Measurements from ENCODE around the gene POC1B. TPM values are rescaled to one million over a fixed set of nuclear protein-coding genes. Genes with fewer than 3 reads are reported as not detected.

Gene POC1B
- polyA plus RNA-seq, 1 donor (not counting 4 experiments of a cell fraction or from before 2014, with no cell fraction given) = 16.4 TPM

- Histone ChIP-seq H3K79me2 (ENCODE audit: control insufficient read depth, insufficient read depth, low read length) (no peaks in the 10 kb centered on the region), H3K4me2 (ENCODE audit: control insufficient read depth, extremely low read depth, insufficient read depth, low read depth, low read length) (peak overlapping the region; percentile 73), H3K4me3 (ENCODE audit: control insufficient read depth in 2 of 3, extremely low read depth in 1 of 3, insufficient read depth in 2 of 3, low read depth in 1 of 3, low read length in 3 of 3) (no peak overlapping the region), H3K36me3 (ENCODE audit: control insufficient read depth in 2 of 2, extremely low read depth in 1 of 2, insufficient read depth in 2 of 2, low read length in 2 of 2) (no peaks in the 10 kb centered on the region), H4K20me1 (ENCODE audit: control insufficient read depth, extremely low read depth, insufficient read depth, low read length) (no peaks in the 10 kb centered on the region), H3K9ac (ENCODE audit: control insufficient read depth, extremely low read depth, insufficient read depth, low read length) (no peak overlapping the region), H2AFZ (ENCODE audit: control insufficient read depth, low read length) (peak overlapping the region; percentile 27), H3K27me3 (ENCODE audit: control insufficient read depth, extremely low read depth, insufficient read depth, low read length) (no peaks in the 10 kb centered on the region), H3K4me1 (ENCODE audit: control insufficient read depth, extremely low read depth, insufficient read depth, low read length) (peaks cover 21% of the 10 kb centered on the region), H3K27ac (ENCODE audit: control insufficient read depth, insufficient read depth, low read length) (peak overlapping the region; percentile 62), H3K9me1 (ENCODE audit: control insufficient read depth, extremely low read depth, insufficient read depth, low read length) (no peaks in the 10 kb centered on the region), H3K9me3 (ENCODE audit: control insufficient read depth, low read depth, low read length) (no peaks in the 10 kb centered on the region)
- dilution Hi-C loops (cut with MboI; ENCODE audit: extremely low pct_ligation_motif_present, low sequenced_read_pairs) = no loop called here
- no peak for DNase-seq (ENCODE audit: low read depth, low spot score)
- FAIRE-seq = no peak
- no peak for TF ChIP-seq EZH2 (IDR thresholded peaks at IDR 0.05; ENCODE audit: low read length)
- no peak for TF ChIP-seq CTCF (optimal IDR thresholded peaks at IDR 0.05 in 1 of 3, IDR thresholded peaks at IDR 0.05 in 1 of 3, conservative IDR thresholded peaks at IDR 0.05 in 1 of 3; ENCODE audit: extremely low read depth in 1 of 3, insufficient read depth in 2 of 3, low read length in 3 of 3)
Observed at GRCh38 chr12:89384807-89385206, 141.0 kb downstream of the POC1B start.

- H3K9ac ChIP-seq (ENCODE audit: control insufficient read depth, extremely low read depth, insufficient read depth, low read length) = peak overlapping the region; percentile 38
- no peaks in the 10 kb centered on the region for H3K9me3 ChIP-seq (ENCODE audit: control insufficient read depth, low read depth, low read length)
- H3K4me3 ChIP-seq (ENCODE audit: control insufficient read depth in 2 of 3, extremely low read depth in 1 of 3, insufficient read depth in 2 of 3, low read depth in 1 of 3, low read length in 3 of 3) = peak overlapping the region in 1 of 3 experiments; percentile 22
- peak overlapping the region; percentile 62 for H3K27ac ChIP-seq (ENCODE audit: control insufficient read depth, insufficient read depth, low read length)
- TF ChIP-seq EZH2 (IDR thresholded peaks at IDR 0.05; ENCODE audit: low read length) (no peak), CTCF (optimal IDR thresholded peaks at IDR 0.05 in 1 of 3, IDR thresholded peaks at IDR 0.05 in 1 of 3, conservative IDR thresholded peaks at IDR 0.05 in 1 of 3; ENCODE audit: extremely low read depth in 1 of 3, insufficient read depth in 2 of 3, low read length in 3 of 3) (no peak)
- no peaks in the 10 kb centered on the region for H3K36me3 ChIP-seq (ENCODE audit: control insufficient read depth in 2 of 2, extremely low read depth in 1 of 2, insufficient read depth in 2 of 2, low read length in 2 of 2)
- no peaks in the 10 kb centered on the region for H3K27me3 ChIP-seq (ENCODE audit: control insufficient read depth, extremely low read depth, insufficient read depth, low read length)
- H3K9me1 ChIP-seq (ENCODE audit: control insufficient read depth, extremely low read depth, insufficient read depth, low read length) = no peaks in the 10 kb centered on the region
- H2AFZ ChIP-seq (ENCODE audit: control insufficient read depth, low read length) = peak overlapping the region; percentile 58
- H4K20me1 ChIP-seq (ENCODE audit: control insufficient read depth, extremely low read depth, insufficient read depth, low read length) = no peaks in the 10 kb centered on the region
- H3K4me1 ChIP-seq (ENCODE audit: control insufficient read depth, extremely low read depth, insufficient read depth, low read length) = peaks cover 21% of the 10 kb centered on the region
- H3K79me2 ChIP-seq (ENCODE audit: control insufficient read depth, insufficient read depth, low read length) = no peaks in the 10 kb centered on the region
- dilution Hi-C loops (cut with MboI; ENCODE audit: extremely low pct_ligation_motif_present, low sequenced_read_pairs) = no loop called here
- FAIRE-seq = peak; percentile 71
- no peak for DNase-seq (ENCODE audit: low read depth, low spot score)
- H3K4me2 ChIP-seq (ENCODE audit: control insufficient read depth, extremely low read depth, insufficient read depth, low read depth, low read length) = peak overlapping the region; percentile 73
Observed at GRCh38 chr12:89384050-89384758, 141.6 kb downstream of the POC1B start.

Measured in keratinocyte (primary cell).